Measurements from ENCODE around the gene IFIH1.

The IFIH1 gene

DNA sequence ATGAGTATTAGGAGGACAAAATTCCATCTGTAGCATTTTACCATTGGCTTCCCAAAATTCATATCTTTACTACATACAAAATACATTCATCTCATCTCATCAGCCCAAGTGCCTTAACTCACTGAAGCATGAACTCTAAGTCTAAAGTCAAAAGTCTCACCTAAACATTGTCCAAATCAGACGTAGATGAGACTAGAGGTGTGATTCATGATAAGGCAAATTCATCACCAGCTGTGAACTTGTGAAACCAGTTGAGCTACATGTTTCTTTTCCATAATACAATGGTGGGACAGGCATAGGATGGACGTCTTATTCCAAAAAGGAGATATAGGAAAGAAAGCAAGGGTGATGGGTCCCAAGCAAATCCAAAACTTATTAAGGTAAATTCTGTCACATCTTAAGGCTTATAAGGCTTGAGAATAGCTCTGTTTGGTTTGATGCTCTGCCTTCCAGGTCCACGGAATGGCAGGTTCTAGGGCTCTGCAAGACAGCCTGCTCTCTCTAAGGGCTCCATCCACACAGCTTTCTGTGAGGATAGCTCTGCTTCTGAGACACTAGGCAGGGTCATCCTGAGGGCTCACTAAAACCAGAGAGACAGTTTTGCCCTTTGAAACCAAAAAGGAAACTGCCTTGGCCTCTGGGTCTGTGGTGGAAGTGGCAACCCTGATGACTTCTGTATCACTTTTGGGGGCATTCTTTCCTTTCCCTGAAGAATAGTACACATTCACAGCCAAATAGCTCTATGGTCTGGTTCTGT is 9.6 kb downstream of the IFIH1 start:
- no peak for DNase-seq

DNA sequence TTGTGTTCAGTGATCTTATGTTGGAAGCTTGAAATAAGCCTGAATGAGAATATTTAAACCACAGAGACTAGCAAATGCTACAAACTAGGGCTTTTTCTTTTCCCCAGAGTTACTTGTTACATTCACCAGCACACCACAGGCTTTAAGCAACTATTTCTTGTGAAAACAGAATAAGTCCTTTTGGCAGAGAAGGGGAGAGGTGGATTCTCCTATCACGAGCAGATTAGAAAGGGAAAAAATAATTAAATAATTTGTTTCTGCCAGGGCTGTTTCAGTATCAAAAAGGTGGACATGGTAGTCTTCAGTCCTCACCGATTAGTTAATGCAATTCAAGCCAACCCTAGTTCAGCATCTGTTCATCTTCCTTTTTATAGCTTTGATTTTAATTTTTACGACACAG is 12.6 kb downstream of the IFIH1 start:
- DNase-seq: no peak

DNA sequence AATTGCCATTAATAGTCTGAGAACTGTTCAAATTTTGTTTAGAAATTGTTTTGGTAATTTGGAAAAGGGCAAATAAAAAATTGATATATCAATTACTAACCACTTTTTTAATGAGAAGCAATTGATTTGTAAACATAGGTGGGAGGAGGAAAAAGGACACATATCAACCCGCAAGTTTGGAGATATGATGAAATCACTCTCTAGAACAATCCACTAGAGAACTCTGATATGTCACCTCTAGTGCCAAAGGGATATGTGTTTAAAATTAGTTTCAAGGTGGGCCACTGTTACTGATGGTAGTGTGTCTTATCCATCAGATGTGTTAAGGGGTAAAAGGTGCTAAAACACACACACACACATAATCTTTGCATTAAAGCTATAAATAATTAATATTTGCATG is 16.6 kb downstream of the IFIH1 start:
- DNase-seq: no peak

DNA sequence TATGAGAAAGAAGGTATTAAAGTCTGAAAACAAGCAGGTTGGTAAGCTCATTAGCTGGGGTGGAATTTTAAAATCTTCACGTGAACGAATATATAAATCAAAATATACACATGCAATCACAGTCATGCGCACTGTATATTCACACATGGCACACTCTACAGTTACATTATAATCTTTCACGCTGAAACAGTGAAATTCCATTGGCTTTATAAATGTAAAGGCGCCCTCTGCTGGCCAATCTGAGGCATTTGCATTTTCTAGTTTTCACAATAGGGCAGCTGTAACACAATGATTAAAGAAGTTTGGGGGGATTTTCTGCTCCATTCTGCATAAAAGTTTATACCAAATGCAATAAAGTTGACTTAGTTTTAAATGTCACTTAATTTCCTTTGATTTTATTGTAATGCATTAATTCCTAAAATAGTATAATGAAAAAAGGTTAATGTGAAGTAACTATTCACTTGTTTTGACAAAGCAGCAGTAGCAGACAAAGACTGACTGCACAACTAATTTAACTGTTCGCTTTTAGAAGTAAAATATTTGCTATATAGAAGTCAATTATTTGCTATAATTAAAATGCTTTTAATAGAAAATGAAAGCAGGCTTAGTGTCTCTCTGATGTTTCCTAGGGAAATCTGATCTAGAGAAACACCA is 17.2 kb downstream of the IFIH1 start:
- peak; percentile 69 for DNase-seq

DNA sequence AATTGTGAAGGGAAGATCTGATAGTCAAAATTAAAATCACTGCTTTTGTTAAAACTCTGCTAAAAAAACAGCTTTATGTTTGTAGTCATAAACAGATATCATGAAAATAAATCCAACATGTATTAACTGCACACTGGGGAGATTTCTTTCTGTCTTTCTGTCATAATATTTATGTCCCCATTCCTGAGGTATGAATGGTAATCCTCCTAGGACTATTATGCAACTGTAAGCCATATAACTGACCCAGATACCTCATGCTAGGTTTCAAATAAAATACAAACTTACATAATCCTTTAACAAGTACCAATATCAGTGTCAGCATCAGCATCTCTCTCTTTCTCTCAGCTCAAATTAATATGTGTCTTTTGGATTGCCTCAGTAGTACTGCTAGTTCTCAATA is 18.2 kb downstream of the IFIH1 start:
- DNase-seq: no peak

DNA sequence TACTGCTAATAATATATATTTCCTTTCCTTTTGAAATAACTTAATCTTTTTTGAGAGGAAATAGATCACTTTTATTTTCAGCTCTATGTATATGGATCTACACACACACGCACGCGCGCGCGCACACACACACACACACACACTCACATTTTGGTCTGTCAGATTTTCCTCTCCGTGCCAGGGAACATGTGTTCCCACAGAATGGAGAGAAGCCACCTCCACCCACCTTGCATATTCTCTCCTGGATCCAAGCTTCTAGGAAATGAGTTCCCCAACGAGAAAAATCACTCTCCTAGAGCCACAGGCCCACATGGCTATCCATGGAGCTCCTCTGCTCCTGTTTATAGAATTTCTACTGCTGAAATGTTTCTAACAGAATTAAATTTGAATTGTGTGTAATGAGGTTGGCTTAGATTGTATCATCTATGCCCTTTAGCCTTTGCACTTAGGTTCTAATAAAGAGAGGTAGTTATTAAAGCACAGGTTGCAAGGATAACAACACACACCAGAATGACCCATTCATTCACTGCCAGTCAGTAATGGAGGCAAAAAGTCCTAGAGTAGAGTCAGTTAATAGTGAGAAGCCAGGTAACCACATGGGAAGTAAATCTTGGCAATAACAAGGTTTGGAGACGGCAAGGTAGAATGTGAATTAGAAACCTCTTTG is 19.7 kb downstream of the IFIH1 start:
- no peak for DNase-seq

DNA sequence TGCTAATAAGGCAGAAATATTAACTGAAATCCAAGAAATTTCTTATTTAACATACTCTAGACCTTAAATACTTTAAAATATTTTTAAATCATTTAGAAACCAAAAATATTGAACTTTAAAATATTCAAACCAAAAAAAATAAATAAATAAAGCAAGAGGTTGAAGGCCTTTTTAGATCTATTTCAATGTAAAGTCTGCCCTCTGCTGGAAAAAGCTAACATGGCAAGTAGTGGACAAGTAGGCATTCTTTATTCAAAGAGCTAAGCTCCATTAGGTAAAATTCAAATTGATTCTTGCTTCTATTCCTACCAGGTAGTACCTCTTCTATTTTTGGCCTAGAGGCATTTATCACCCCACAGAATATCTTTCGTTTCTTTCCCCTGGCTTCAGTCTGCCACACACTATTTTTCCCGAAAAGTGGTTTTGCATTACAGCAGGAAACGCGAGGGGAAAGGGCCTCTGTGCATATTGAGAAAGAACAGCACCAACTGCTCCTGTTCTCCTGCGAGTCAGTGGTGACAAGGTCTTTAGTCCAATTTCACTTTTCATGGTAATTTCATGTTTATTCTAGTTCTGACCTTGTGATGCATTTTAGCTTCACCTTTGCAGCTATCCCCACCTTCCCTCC is 20.4 kb downstream of the IFIH1 start:
- DNase-seq: peak; percentile 52

DNA sequence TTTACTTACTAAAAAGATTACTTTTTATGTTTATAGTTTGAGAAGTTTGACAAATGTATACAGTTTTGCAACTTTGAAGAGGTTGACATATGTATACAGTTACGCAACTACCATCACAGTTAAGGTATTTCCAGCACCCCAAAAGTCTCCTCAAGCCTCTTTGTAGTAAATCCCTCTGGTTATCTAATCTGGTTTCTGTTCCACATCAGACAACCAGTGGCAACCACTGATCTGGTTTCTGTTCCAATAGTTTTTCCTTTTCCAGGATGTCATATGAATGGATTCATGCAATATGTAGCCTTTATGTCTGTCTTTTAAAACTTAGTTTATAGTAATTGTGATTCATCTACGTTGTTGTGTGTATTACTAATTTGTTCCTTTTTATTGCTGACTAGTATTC is 23.5 kb downstream of the IFIH1 start:
- no peak for DNase-seq

DNA sequence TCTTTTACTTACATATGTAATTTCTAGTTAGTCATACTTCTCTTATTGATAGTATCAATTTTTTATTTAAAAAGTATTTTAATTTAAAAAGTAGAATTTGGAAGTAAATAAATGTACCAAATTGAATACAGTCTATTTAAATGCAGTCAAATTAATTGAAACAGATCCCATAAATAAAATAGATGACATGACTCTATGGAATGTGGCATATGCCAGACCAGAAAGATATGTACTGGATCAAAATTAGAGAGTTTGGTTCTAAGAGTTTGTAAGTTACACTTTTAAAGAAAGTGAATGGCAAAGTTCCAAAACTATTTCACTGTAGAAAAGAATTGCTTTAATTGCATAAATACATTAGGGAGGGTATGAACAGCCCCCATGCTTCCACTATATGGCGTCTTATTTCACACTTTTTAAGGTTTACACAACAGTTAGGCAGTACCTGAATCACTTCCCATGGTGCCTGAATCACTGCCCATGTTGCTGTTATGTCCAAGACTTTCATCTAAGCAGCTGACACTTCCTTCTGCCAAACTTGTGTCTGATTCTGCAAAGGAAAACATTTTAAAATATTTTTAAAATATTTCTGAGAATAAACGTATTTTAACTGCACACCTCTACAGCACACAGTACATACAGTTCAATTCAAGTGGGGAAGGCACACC is 25.2 kb downstream of the IFIH1 start:
- DNase-seq: no peak

DNA sequence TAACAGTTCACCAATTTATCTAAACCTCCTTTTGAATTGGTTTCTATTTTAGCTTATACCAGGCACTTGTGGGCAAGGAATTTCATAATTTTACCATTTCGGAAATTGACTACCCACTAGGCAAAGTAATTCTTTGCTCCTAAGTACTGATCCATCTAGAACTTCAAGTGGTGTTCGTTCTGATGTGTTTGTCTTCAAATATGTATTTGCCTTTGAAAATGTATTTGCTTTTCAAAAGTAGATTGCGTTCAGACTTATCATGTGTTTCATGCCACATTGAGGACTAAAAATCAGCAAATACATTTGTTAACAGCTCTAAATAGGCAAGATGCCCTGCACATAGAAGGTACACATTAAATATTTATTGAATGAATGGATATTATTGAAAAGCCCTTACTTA is 26.7 kb downstream of the IFIH1 start:
- DNase-seq: no peak

DNA sequence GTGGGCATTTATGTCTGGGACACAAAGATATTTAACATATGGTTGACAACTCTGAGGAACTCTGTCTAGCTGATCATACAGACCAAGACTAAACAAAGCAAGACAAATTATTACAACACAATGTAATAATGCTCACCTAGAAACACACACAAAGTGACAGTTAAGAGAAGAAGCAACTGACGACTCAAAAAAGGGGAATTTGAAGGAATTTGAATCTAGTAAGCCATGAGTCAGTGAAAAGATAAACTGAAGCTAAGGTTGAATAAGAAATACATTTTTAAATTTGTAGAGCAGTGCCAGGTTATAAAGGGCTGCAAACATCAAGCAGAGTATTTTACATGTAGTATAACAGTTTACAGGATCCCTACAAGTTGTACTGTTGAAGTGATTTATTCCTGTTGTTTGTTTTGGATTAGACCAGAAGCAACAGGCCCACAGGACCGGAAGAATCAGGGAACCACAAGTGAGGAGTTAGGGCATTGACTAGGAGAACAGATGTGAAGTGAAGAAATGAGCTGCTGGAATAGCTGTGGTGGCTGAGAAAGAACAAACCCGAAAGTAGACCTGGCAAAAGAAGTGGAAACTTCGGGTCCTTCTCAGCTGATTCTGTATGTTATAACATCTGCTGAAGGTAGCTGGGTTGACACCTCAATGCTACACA is 35.6 kb downstream of the IFIH1 start:
- peak; percentile 24 for DNase-seq

DNA sequence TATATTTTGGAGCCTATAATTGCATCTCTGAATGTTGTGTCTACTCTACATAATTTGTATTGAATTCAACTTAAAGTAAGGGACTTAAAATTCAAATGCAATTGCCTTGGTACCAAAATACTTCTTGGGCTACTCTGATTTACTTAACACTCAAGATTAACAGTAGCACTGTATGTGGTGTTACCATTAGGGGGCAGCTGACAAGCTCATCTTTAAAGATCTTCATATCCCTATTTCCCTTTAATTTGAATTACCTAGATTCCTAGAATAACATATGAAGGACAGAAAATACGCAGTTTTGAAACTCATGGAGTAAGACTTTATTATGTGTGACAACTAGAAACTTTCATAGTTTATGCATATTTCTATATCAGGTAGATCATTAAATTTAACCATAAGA is 37.8 kb downstream of the IFIH1 start:
- DNase-seq: no peak

DNA sequence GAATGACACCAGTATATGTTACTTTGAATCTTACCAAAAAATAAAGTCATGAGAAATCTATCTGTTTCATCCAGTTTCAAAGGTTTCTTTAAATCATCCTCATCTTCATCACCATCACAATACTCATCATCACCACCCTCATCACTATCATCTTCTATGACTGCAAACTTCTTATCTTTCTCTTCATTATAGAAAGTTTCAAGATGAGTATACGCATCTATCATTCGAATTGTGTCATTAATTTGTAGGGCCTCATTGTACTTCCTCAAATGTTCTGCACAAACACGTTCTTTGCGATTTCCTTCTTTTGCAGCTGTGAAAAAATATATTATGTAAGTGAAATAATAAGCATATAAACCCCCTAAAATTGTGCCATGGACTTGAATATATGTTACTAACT is 41.1 kb downstream of the IFIH1 start:
- DNase-seq: no peak

DNA sequence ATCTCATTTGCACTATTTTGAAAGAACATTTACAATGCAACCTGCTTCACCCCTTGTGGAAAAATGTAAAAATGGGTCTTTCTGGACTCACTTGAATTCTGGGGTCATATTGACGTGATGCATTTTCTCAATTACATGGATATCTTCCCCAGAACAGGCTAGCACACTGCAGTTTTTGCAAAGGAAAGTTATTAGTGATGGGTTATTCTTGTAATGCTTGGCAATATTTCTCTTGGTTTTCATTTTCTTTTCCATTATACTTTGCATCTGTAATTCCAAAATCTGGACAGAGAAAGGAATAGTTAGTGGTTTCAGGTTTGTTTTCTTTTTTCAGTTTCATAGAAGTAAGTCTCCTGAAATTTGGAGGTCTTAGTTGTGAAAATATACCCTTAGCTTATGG is 50.5 kb downstream of the IFIH1 start:
- DNase-seq: no peak

DNA sequence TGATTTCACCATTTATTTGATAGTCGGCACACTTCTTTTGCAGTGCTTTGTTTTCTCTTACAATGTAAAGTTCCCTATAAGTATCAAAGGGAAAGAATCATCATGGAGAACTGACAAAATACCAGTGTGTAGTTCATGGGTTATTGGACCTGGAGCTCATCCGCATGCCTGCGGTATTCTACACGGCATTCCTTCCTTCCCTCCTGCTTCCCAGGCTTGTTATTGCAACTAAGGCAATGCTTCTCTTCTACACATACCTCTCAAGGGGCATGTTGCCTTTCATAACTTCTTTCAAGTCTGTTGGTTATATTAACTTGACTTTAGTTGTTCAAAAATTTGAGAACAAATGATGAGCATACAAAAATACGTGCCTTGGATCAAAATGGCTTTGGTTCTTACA is 51.0 kb downstream of the IFIH1 start:
- peak; percentile 26 for DNase-seq

DNA sequence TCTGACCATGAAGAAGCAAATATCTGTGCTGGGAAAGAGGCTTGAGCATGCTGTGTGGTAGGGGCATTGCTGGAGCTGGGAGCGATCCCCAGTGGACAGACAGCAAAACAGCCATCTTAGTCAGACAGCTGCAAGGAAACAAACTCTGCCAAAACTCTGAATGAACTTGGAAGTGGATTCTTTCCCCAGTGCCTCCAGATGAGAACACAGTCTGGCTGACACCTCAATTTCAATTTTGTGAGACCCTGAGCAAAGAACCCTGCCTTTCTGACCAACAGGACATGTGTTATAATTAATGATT is 52.1 kb downstream of the IFIH1 start:
- peak; percentile 70 for DNase-seq

DNA sequence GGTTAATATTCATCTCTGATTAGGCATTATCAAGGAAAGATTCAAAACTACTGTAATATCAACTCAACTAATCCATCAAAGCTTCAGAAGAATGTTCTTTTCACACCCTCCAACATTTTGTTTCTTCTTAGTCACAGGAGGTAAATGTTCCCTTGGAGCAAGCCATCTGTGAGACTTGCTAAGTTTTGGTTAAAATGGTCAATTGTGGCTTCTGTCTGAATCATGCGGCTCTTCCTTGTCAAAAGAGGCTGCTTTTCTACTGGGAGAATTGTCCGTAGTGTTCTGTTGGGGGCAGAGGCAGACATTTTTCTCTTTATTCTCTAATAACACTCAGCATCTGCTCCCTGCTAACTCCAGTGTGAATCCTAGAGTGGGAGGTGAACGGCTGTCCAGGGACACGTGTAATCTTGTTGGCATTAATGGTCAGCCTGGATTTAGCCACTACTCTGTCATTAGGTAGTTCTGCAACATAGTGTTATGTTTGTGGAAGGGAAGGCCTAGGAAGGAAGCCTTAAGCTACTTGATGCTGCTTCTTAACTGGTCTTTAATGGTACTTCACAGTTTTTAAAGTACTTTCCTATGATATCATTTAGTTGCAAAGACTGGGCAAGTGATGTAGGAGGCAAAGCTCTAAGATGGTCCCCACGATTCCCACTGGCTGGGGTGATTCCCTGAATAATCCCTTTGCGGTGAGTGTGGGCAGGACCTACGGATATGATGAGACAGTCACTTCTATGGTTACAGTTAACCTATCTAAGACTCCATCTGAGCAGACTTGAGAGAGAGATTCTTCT is 52.6 kb downstream of the IFIH1 start:
- DNase-seq: no peak

DNA sequence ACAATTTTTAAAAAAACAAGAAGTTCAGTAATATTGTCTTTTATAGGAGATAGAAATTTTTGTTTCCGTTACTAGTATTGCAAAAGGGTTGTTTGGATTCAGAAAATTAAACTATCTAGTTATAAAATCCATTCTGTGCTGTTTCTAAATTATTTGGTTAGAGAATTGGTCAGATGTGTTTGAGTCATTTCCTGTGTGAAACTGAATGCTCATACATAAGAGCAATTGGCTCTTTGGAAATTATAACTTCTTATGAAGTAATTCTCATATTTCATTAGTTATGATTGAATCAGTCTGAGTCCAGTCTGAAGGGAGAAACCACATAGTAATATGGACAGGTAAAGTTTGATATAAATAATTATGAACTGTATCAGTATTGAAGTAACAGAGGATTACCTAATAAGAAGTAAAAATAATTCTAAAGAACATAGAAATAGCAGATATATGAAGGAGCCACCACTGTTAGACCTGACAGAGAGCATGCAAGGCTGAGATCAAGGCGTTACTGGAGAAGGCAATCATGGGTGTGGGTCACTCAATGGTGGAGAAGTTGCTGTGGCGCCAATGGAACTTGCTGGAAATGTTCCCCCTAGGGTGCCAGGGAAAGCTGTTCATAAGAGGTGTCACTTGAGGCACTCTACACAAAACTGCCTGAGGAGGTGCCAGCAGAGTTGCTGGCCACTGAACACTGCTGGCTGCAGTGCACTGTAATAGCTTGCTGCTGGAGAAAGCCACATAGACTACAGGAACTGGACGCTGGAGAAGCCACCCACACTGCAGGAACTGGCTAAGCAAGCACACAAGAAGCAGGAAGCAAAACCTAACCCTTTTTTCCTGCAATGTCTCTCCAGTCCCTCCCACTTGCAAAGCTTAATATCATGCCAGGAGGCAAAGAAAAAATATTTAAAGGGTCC is 57.2 kb downstream of the IFIH1 start:
- DNase-seq: peak; percentile 83

DNA sequence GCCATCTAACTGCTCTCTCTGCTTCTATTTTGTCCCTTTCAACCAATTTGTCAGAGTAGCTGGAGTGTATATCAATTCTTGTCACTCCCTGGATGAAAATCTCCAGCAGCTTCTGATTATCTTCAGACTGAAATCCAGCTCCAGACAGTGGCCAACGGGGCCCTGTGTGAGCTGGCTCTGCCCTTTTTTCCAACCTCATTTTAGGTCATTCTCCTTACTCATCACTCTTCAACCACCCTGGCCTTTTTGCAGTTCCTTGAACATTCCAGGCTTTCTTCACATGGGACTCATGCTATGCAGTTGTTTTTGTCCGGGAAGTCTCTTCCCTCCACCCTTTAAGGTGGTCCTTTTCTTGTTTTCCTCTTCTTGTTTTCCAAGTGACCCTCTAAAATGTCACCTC is 59.8 kb downstream of the IFIH1 start:
- no peak for DNase-seq

DNA sequence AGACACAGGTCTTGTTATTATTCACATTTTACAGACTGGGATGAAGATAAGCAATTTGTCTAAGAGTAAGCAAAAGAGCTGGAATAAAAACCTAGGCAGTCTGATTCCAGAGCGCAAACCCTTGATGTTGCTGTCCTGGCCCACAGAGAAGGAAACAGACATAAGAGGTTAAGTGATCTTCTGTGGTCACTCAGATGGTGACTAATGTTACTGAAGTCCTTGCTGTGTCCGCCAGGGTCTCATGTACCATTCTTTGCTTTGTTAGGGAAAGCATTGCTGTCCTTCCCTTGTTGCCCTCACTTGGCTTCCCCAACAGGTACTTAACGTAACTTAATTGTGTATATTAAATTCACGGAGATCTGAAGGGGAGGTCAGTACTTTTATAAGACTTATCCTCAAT is 60.3 kb downstream of the IFIH1 start:
- no peak for DNase-seq

DNA sequence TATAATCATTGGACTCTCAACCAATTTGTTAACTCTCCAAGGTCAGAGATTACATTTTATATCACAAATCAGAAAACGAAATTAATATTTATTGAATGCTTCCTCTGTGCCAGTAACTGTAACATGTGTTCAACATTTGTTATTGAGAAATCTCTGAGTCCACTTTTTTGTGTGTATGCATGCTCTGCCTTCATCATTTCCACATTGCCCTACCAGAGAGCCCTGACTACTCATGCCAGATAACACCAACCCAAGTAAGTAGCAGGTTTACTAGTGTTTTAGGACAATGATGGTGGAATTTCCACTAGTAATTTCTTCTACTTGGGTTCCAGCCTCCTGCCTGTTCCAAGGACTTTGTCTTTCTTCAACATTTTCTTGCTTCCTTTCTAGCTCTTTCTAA is 61.1 kb downstream of the IFIH1 start:
- DNase-seq: no peak

Data from femur (tissue), 1 donor.